GM19397 (cell line): ENCODE measurements around the gene ANKRD11.
"Not testable (repeated sequence)": the region's sequence is repeated elsewhere in the genome, so short reads cannot be mapped to it uniquely, and the experiment has no call there.

ENCODE experiments used
- ATAC-seq: cut with Tn5 transposase; IDR thresholded peaks from one replicate; pipeline ENCODE4 v1.9.1; 2021; ENCODE audit warnings: mild to moderate bottlenecking, moderate library complexity; ENCODE audit not compliant: unreplicated experiment

ANKRD11 gene

GRCh38 chr16:89410322-89410721 lies 80.0 kb downstream of the ANKRD11 start:
- no peak for ATAC-seq

GRCh38 chr16:89409161-89409711 lies 81.1 kb downstream of the ANKRD11 start:
- ATAC-seq = no peak

GRCh38 chr16:89408315-89408714 lies 82.0 kb downstream of the ANKRD11 start:
- ATAC-seq = no peak

GRCh38 chr16:89407925-89408300 lies 82.4 kb downstream of the ANKRD11 start:
- ATAC-seq = no peak

GRCh38 chr16:89407282-89407924 lies 83.0 kb downstream of the ANKRD11 start:
- no peak for ATAC-seq

- no peak for ATAC-seq
Measured at GRCh38 chr16:89406277-89406888, 84.0 kb downstream of the ANKRD11 start.

GRCh38 chr16:89404561-89404960 lies 85.8 kb downstream of the ANKRD11 start:
- no peak for ATAC-seq

GRCh38 chr16:89402962-89403361 lies 87.4 kb downstream of the ANKRD11 start:
- ATAC-seq = no peak

GRCh38 chr16:89401641-89402445 lies 88.5 kb downstream of the ANKRD11 start:
- ATAC-seq = no peak

GRCh38 chr16:89401205-89401604 lies 89.2 kb downstream of the ANKRD11 start:
- no peak for ATAC-seq

- no peak for ATAC-seq
Measured at GRCh38 chr16:89400740-89401139, 89.6 kb downstream of the ANKRD11 start.

- no peak for ATAC-seq
Measured at GRCh38 chr16:89398924-89399323, 91.4 kb downstream of the ANKRD11 start.

GRCh38 chr16:89397331-89397861 lies 93.0 kb downstream of the ANKRD11 start:
- no peak for ATAC-seq

- ATAC-seq = no peak
Measured at GRCh38 chr16:89396156-89396555, 94.2 kb downstream of the ANKRD11 start.

- ATAC-seq = no peak
Measured at GRCh38 chr16:89395150-89396142, 94.9 kb downstream of the ANKRD11 start.

GRCh38 chr16:89393738-89394406 lies 96.5 kb downstream of the ANKRD11 start:
- ATAC-seq = no peak

- ATAC-seq = no peak
Measured at GRCh38 chr16:89392881-89393737, 97.3 kb downstream of the ANKRD11 start.

GRCh38 chr16:89390224-89390583 lies 100.2 kb downstream of the ANKRD11 start:
- ATAC-seq = not testable (repeated sequence)
